ENCODE measurements around the gene RBM4B. TPM values are rescaled to one million over a fixed set of nuclear protein-coding genes. Genes with fewer than 3 reads are reported as not detected.

The RBM4B gene
- total RNA-seq, 1 donor from 2014 or later, result 17.4 TPM

- H3K4me1 ChIP-seq, result no peaks in the 10 kb centered on the region
- no peaks in the 10 kb centered on the region for H3K36me3 ChIP-seq
- intact Hi-C loops (cut with DNase I), result no loop called here
- TF ChIP-seq POLR2A (IDR thresholded peaks at IDR 0.05), result no peak
- no peak for TF ChIP-seq CTCF (IDR thresholded peaks at IDR 0.05)
- no peak for TF ChIP-seq POLR2AphosphoS5 (IDR thresholded peaks at IDR 0.05; ENCODE audit: insufficient read depth in 1 of 2, low read depth in 1 of 2)
- no peaks in the 10 kb centered on the region for H3K27me3 ChIP-seq
- H3K27ac ChIP-seq, result no peak overlapping the region
- DNase-seq (ENCODE audit: extremely low spot score in 2 of 2), result no peak
- H3K9me3 ChIP-seq, result no peaks in the 10 kb centered on the region
- no peak overlapping the region for H3K4me3 ChIP-seq
Measured at GRCh38 chr11:66713746-66714480, 36.2 kb upstream of the RBM4B start.

DNA sequence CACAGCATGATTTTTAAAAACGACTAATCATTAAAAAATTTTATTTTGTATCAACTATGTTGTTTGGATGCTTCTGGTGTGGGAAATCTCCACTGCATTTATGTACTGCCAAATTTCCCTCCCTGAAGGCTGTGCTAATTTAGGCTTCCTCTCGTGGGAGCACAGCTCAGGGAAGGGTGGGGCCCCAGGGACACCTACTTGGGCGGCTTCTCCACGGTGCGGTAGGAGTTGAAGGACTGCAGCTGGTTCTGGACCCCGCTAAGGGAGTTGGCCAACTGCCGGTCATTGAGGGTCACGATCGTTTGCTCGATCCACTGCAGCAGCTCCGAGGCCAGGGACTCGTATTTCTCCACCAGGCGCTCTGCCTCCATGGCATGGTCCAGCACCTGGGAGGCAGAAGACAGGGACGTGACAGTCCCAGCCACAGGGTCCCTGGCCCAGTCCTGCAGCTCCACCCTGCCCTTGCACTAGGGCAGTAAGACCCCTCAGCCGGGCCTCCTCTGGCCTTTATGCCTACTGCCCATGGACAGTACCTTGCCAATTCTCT lies 32.8 kb upstream of the RBM4B start:
- no peaks in the 10 kb centered on the region for H3K4me1 ChIP-seq
- no peak for DNase-seq (ENCODE audit: extremely low spot score in 2 of 2)
- no peak for TF ChIP-seq POLR2A (IDR thresholded peaks at IDR 0.05)
- no peak for TF ChIP-seq POLR2AphosphoS5 (IDR thresholded peaks at IDR 0.05; ENCODE audit: insufficient read depth in 1 of 2, low read depth in 1 of 2)
- TF ChIP-seq CTCF (IDR thresholded peaks at IDR 0.05), result no peak
- intact Hi-C loops (cut with DNase I), result no loop called here
- no peak overlapping the region for H3K4me3 ChIP-seq
- no peak overlapping the region for H3K27ac ChIP-seq
- H3K27me3 ChIP-seq, result no peaks in the 10 kb centered on the region
- H3K9me3 ChIP-seq, result no peaks in the 10 kb centered on the region
- H3K36me3 ChIP-seq, result no peaks in the 10 kb centered on the region

- no peaks in the 10 kb centered on the region for H3K27me3 ChIP-seq
- H3K4me1 ChIP-seq, result no peaks in the 10 kb centered on the region
- no peak overlapping the region for H3K4me3 ChIP-seq
- H3K27ac ChIP-seq, result no peak overlapping the region
- no peak for TF ChIP-seq POLR2AphosphoS5 (IDR thresholded peaks at IDR 0.05; ENCODE audit: insufficient read depth in 1 of 2, low read depth in 1 of 2)
- TF ChIP-seq POLR2A (IDR thresholded peaks at IDR 0.05), result no peak
- no peak for TF ChIP-seq CTCF (IDR thresholded peaks at IDR 0.05)
- H3K36me3 ChIP-seq, result no peaks in the 10 kb centered on the region
- intact Hi-C loops (cut with DNase I), result no loop called here
- H3K9me3 ChIP-seq, result no peaks in the 10 kb centered on the region
- DNase-seq (ENCODE audit: extremely low spot score in 2 of 2), result no peak
Measured at GRCh38 chr11:66708701-66709100, 31.0 kb upstream of the RBM4B start.

- H3K27ac ChIP-seq, result no peak overlapping the region
- no peak for DNase-seq (ENCODE audit: extremely low spot score in 2 of 2)
- H3K9me3 ChIP-seq, result no peaks in the 10 kb centered on the region
- no peak overlapping the region for H3K4me3 ChIP-seq
- TF ChIP-seq POLR2AphosphoS5 (IDR thresholded peaks at IDR 0.05; ENCODE audit: insufficient read depth in 1 of 2, low read depth in 1 of 2), result no peak
- no peak for TF ChIP-seq CTCF (IDR thresholded peaks at IDR 0.05)
- no peak for TF ChIP-seq POLR2A (IDR thresholded peaks at IDR 0.05)
- H3K27me3 ChIP-seq, result no peaks in the 10 kb centered on the region
- intact Hi-C loops (cut with DNase I), result no loop called here
- H3K4me1 ChIP-seq, result no peaks in the 10 kb centered on the region
- no peaks in the 10 kb centered on the region for H3K36me3 ChIP-seq
Measured at GRCh38 chr11:66708094-66708493, 30.4 kb upstream of the RBM4B start.

DNA sequence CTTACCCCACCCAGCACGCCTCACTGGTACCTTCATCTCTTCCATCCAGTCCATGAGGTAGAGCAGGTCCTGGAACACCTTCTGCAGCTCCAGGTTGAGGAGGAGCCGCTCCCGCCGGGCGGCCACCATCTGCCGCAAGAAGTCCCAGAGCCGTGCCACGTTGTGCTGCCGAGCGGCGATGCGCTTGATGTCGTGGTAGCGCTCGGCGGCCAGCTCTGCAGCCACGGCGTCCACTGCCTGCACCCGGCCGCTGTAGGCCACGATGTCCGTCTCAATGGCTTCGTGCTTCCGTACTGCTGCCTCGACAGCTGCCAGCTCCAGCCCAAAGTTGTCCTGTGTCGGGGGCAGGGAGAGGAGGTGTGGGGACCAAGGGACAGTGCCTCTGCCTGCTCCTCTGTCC lies 29.8 kb upstream of the RBM4B start:
- intact Hi-C loops (cut with DNase I), result no loop called here
- no peaks in the 10 kb centered on the region for H3K27me3 ChIP-seq
- TF ChIP-seq POLR2AphosphoS5 (IDR thresholded peaks at IDR 0.05; ENCODE audit: insufficient read depth in 1 of 2, low read depth in 1 of 2) (no peak), POLR2A (IDR thresholded peaks at IDR 0.05) (no peak), CTCF (IDR thresholded peaks at IDR 0.05) (no peak)
- H3K9me3 ChIP-seq, result no peaks in the 10 kb centered on the region
- H3K36me3 ChIP-seq, result no peaks in the 10 kb centered on the region
- DNase-seq (ENCODE audit: extremely low spot score in 2 of 2), result no peak
- H3K4me1 ChIP-seq, result no peaks in the 10 kb centered on the region
- no peak overlapping the region for H3K4me3 ChIP-seq
- no peak overlapping the region for H3K27ac ChIP-seq
